Cortex of kidney (tissue), 1 donor: ENCODE data around the gene C2orf42.
"Not testable (repeated sequence)": the region's sequence is repeated elsewhere in the genome, so short reads cannot be mapped to it uniquely, and the experiment has no call there.

Experiments used
- DNase-seq: peaks from one replicate; lab custom pipeline; 2025; lab: John Stamatoyannopoulos, UW

C2orf42 gene

GRCh38 chr2:70104231-70105111 lies 86.3 kb downstream of the C2orf42 start:
- no peak for DNase-seq

- DNase-seq: no peak
Observed at GRCh38 chr2:70103531-70104061, 87.2 kb downstream of the C2orf42 start.

- not testable (repeated sequence) for DNase-seq
Observed at GRCh38 chr2:70102323-70102905, 88.4 kb downstream of the C2orf42 start.

- DNase-seq: not testable (repeated sequence)
Observed at GRCh38 chr2:70101686-70102085, 89.1 kb downstream of the C2orf42 start.

- DNase-seq: no peak
Observed at GRCh38 chr2:70101174-70101573, 89.6 kb downstream of the C2orf42 start.
